BLaER1 treated with 17β-estradiol and CSF1 and Interleukin-3, amounts not matched to agents 10 nM and 100 nM (cell line): ENCODE data around the gene B4GALT7.
A peak's percentile ranks its signal among the peaks of the same experiment; 100 is the strongest.
"Not testable (repeated sequence)": the region's sequence is repeated elsewhere in the genome, so short reads cannot be mapped to it uniquely, and the experiment has no call there.

Source experiments
- H3K27ac ChIP-seq, 11 experiments: shearing (Covaris generic); formaldehyde crosslinking; 2 replicates each; pipeline ENCODE4 v1.8.1; 2022
- H3K27me3 ChIP-seq, 11 experiments: shearing (Covaris generic); formaldehyde crosslinking; 2 replicates each; pipeline ENCODE4 v1.8.1; 2022
- H3K36me3 ChIP-seq, 11 experiments: shearing (Covaris generic); formaldehyde crosslinking; 2 replicates each; pipeline ENCODE4 v1.8.1; 2022
- H3K4me1 ChIP-seq, 10 experiments: shearing (Covaris generic); formaldehyde crosslinking; 2 replicates each; pipeline ENCODE4 v1.8.1; 2022
- H3K4me2 ChIP-seq, 11 experiments: shearing (Covaris generic); formaldehyde crosslinking; 2 replicates each; pipeline ENCODE4 v1.8.1; 2022
- H3K4me3 ChIP-seq, 10 experiments: shearing (Covaris generic); formaldehyde crosslinking; 2 replicates each; pipeline ENCODE4 v1.8.1; 2022
- H3K9ac ChIP-seq, 11 experiments: shearing (Covaris generic); formaldehyde crosslinking; 2 replicates each; pipeline ENCODE4 v1.8.1; 2022
- H3K9me3 ChIP-seq, 11 experiments: shearing (Covaris generic); formaldehyde crosslinking; replicated peaks in 1 of 11; 2 replicates each; pipeline ENCODE4 v1.8.1; 2022
- H4K20me1 ChIP-seq, 11 experiments: shearing (Covaris generic); formaldehyde crosslinking; 2 replicates each; pipeline ENCODE4 v1.8.1; 2022
- Cebpa-rat ChIP-seq, 11 experiments: shearing (Covaris generic); IDR thresholded peaks; 2 replicates each; pipeline ENCODE4 v1.8.1; 2022

Gene B4GALT7

DNA sequence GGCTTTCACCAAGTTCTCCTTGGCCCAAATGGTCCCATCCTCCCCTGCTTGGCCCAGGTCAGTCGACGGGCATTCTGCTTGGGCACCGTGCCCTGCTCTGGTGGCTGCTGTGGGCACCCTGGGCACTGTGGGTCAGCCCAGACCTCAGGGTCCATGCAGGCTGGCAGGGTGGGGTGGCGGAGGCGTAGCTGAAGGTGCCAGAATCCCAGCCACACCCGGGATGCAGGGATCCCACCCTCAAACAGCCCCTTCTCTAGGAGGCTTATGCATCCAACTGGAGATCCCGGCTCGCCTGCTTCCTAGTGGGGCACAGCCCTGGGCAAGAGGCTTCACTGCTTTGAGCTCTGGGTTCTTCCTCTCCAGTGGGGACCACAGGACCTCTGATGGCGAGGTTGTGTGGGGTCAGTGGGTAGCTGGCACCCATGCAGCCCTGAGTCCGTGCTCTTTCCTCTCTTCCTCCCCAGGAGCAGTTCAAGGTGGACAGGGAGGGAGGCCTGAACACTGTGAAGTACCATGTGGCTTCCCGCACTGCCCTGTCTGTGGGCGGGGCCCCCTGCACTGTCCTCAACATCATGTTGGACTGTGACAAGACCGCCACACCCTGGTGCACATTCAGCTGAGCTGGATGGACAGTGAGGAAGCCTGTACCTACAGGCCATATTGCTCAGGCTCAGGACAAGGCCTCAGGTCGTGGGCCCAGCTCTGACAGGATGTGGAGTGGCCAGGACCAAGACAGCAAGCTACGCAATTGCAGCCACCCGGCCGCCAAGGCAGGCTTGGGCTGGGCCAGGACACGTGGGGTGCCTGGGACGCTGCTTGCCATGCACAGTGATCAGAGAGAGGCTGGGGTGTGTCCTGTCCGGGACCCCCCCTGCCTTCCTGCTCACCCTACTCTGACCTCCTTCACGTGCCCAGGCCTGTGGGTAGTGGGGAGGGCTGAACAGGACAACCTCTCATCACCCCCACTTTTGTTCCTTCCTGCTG, 9.4 kb downstream of the B4GALT7 start:
- Histone ChIP-seq H3K27me3 (no peaks in the 10 kb centered on the region), H3K4me1 (peaks cover 28 to 73% (median 54%) of the 10 kb centered on the region in 10 experiments), H4K20me1 (peaks cover 0 to 76% (median 24%) of the 10 kb centered on the region in 11 experiments; a peak in 17 of 22 replicates), H3K9me3 (no peaks in the 10 kb centered on the region), H3K4me2 (peak overlapping the region; percentile 48 to 87 (median 73)), H3K27ac (peak overlapping the region in 9 of 11 experiments; percentile 25 to 75 (median 65); a peak in 17 of 22 replicates), H3K4me3 (0 out of 20 replicates have a peak overlapping the region, but pooled peaks of 1 of the 10 experiments have one; percentile 10), H3K9ac (peak overlapping the region; percentile 11 to 67 (median 48); a peak in 18 of 22 replicates), H3K36me3 (peaks cover 0 to 69% (median 46%) of the 10 kb centered on the region in 11 experiments)
- TF ChIP-seq Cebpa-rat (IDR thresholded peaks at IDR 0.05) = no peak

- Histone ChIP-seq H3K27me3 (no peaks in the 10 kb centered on the region), H4K20me1 (peaks cover 0 to 68% (median 19%) of the 10 kb centered on the region in 11 experiments; a peak in 17 of 22 replicates), H3K4me1 (peaks cover 28 to 70% (median 54%) of the 10 kb centered on the region in 10 experiments), H3K4me3 (0 out of 20 replicates have a peak overlapping the region, but pooled peaks of 1 of the 10 experiments have one; percentile 10), H3K4me2 (peak overlapping the region; percentile 48 to 87 (median 73)), H3K27ac (peak overlapping the region in 9 of 11 experiments; percentile 25 to 75 (median 65); a peak in 17 of 22 replicates), H3K36me3 (peaks cover 0 to 67% (median 45%) of the 10 kb centered on the region in 11 experiments), H3K9ac (peak overlapping the region in 10 of 11 experiments; percentile 11 to 67 (median 50); a peak in 15 of 22 replicates), H3K9me3 (no peaks in the 10 kb centered on the region)
- TF ChIP-seq Cebpa-rat (IDR thresholded peaks at IDR 0.05) = no peak
These were observed 10.3 kb downstream of the B4GALT7 start for GRCh38 chr5:177610131-177610769.

DNA sequence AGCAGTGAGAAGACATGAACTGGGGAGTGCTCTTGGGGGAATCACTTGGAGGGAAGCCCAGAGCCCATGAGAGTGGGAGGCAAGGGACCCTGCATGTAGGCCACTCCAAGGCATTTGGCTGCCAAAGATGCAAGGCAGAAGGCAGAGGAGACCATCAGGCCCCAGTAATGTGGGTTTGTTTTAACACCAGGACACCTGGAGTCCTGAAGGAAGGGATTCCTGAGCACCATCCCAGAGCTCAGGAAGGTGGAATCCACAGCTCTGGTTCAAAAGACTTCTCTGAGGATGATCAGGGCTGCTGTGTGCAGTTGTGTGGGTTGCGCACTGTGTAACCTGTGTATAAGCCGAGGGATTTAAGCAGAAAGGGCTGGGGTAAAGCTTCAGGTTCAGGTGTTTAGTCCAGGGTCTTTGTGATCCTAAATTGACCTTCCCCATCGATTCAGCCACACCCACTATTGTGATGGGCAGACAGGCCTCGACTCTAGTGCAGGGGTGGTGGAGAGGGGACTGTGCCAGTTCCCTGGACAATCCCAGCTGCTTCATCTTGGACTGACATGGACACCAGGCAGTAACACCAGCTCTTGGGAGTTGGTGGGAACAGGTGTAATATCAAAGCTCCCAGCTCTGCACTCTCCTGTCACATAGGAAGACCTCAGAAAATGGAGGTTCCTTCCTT, 11.0 kb downstream of the B4GALT7 start:
- Histone ChIP-seq H4K20me1 (peaks cover 0 to 63% (median 19%) of the 10 kb centered on the region in 11 experiments; a peak in 17 of 22 replicates), H3K4me1 (peaks cover 28 to 70% (median 54%) of the 10 kb centered on the region in 10 experiments), H3K9me3 (no peaks in the 10 kb centered on the region), H3K27me3 (no peaks in the 10 kb centered on the region), H3K4me2 (peak overlapping the region in 8 of 11 experiments; percentile 23 to 87 (median 74); a peak in 13 of 22 replicates), H3K4me3 (no peak overlapping the region), H3K36me3 (peaks cover 0 to 65% (median 43%) of the 10 kb centered on the region in 11 experiments), H3K27ac (peak overlapping the region in 8 of 11 experiments; percentile 53 to 75 (median 66); a peak in 15 of 22 replicates), H3K9ac (peak overlapping the region in 7 of 11 experiments; percentile 33 to 67 (median 59); a peak in 11 of 22 replicates)
- TF ChIP-seq Cebpa-rat (IDR thresholded peaks at IDR 0.05) = no peak

- H3K4me3 ChIP-seq = no peak overlapping the region
- peak overlapping the region in 1 of 11 experiments; percentile 23; a peak in 1 of 22 replicates for H3K27ac ChIP-seq
- no peak for TF ChIP-seq Cebpa-rat (IDR thresholded peaks at IDR 0.05)
- H3K9ac ChIP-seq = peak overlapping the region in 1 of 11 experiments; percentile 63; a peak in 2 of 22 replicates
- peaks cover 28 to 66% (median 51%) of the 10 kb centered on the region in 10 experiments for H3K4me1 ChIP-seq
- peak overlapping the region in 5 of 11 experiments; percentile 73 to 87 (median 81); a peak in 9 of 22 replicates for H3K4me2 ChIP-seq
- peaks cover 0 to 70% (median 47%) of the 10 kb centered on the region in 11 experiments for H3K36me3 ChIP-seq
- no peaks in the 10 kb centered on the region; a peak in 1 of 22 replicates for H3K9me3 ChIP-seq
- H4K20me1 ChIP-seq = peaks cover 0 to 56% (median 19%) of the 10 kb centered on the region in 11 experiments; a peak in 17 of 22 replicates
- no peaks in the 10 kb centered on the region for H3K27me3 ChIP-seq
These were observed 11.7 kb downstream of the B4GALT7 start for GRCh38 chr5:177611446-177612214.

GRCh38 chr5:177612215-177612673, 12.3 kb downstream of the B4GALT7 start:
- peaks cover 0 to 76% (median 52%) of the 10 kb centered on the region in 11 experiments for H3K36me3 ChIP-seq
- H3K4me1 ChIP-seq = peaks cover 24 to 60% (median 45%) of the 10 kb centered on the region in 10 experiments
- no peak overlapping the region for H3K4me3 ChIP-seq
- H3K9ac ChIP-seq = 0 out of 22 replicates have a peak overlapping the region, but pooled peaks of 2 of the 11 experiments have one; percentile 18 to 19
- no peaks in the 10 kb centered on the region for H3K27me3 ChIP-seq
- peaks cover 0 to 6% (median 2%) of the 10 kb centered on the region in 11 experiments; a peak in 12 of 22 replicates for H3K9me3 ChIP-seq
- H4K20me1 ChIP-seq = peaks cover 0 to 50% (median 15%) of the 10 kb centered on the region in 11 experiments; a peak in 17 of 22 replicates
- TF ChIP-seq Cebpa-rat (IDR thresholded peaks at IDR 0.05) = no peak
- H3K27ac ChIP-seq = peak overlapping the region in 1 of 11 experiments; percentile 23; a peak in 1 of 22 replicates
- no peak overlapping the region; a peak in 2 of 22 replicates for H3K4me2 ChIP-seq

DNA sequence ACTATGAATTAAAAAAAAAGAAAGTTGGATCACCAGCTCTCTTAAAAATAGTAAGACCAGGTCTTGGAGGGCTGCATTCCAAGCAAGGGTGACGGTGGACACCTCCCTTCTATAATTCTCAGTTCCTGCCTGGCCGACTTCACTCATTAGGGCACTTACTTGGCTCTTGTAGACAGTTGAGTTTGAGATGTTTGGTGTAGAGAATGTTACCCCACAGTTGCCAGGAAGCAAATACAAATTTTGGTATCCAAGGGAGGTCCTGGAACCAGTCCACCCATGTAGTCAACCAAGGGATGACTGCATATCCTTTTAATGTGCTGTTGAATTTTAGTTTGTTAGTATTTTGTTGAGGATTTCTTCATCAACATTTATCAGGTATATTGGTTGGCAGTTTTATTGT, 20.6 kb downstream of the B4GALT7 start:
- Histone ChIP-seq H3K4me2 (no peak overlapping the region), H3K27me3 (no peaks in the 10 kb centered on the region), H3K4me1 (no peaks in the 10 kb centered on the region), H3K36me3 (peaks cover 77 to 100% (median 99%) of the 10 kb centered on the region in 11 experiments), H3K9me3 (peaks cover 43 to 69% (median 62%) of the 10 kb centered on the region in 11 experiments), H4K20me1 (no peaks in the 10 kb centered on the region), H3K9ac (no peak overlapping the region), H3K4me3 (no peak overlapping the region), H3K27ac (no peak overlapping the region)
- no peak for TF ChIP-seq Cebpa-rat (IDR thresholded peaks at IDR 0.05)

DNA sequence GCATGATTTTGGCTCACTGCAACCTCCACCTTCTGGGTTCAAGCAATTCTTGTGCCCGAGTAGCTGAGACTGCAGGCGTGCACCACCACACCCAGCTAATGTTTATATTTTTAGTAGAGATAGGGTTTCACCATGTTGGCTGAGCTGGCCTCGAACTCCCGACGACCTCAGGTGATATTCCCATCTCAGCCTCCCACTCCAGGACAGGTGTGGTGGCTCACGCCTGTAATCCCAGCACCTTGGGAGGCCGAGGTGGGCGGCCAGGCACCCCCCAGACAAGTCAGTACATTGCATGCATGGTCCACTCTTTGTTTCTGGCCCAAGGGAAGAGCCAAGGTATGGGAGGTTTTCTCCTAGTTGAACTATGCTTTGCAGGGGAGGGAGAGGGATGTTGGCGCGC, 24.2 kb downstream of the B4GALT7 start:
- H3K9me3 ChIP-seq = peaks cover 24 to 47% (median 42%) of the 10 kb centered on the region in 11 experiments
- peaks cover 59 to 97% (median 92%) of the 10 kb centered on the region in 11 experiments for H3K36me3 ChIP-seq

GRCh38 chr5:177630186-177630585, 30.3 kb downstream of the B4GALT7 start:
- H3K27me3 ChIP-seq, H3K9me3 ChIP-seq, H3K4me3 ChIP-seq, H3K4me2 ChIP-seq, H3K27ac ChIP-seq, H4K20me1 ChIP-seq, H3K4me1 ChIP-seq, H3K9ac ChIP-seq: not testable (repeated sequence)
- H3K36me3 ChIP-seq = peaks cover 9 to 58% (median 35%) of the 10 kb centered on the region in 11 experiments

More for the DNA sequence above, 24.2 kb downstream of the B4GALT7 start:
- not testable (repeated sequence) for H3K9ac ChIP-seq, H3K4me3 ChIP-seq, H3K27me3 ChIP-seq, H3K4me1 ChIP-seq, H3K27ac ChIP-seq, H3K4me2 ChIP-seq, H4K20me1 ChIP-seq

DNA sequence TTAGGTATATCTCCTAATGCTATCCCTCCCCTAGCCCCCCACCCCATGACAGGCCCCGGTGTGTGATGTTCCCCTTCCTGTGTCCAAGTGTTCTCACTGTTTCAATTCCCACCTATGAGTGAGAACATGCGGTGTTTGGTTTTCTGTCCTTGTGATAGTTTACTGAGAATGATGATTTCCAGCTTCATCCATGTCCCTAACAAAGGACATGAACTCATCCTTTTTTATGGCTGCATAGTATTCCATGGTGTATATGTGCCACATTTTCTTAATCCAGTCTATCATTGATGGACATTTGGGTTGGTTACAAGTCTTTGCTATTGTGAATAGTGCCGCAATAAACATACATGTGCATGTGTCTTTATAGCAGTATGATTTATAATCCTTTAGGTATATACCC, 35.0 kb downstream of the B4GALT7 start:
- H4K20me1 ChIP-seq, H3K27ac ChIP-seq, H3K27me3 ChIP-seq, H3K4me3 ChIP-seq, H3K9ac ChIP-seq, H3K4me2 ChIP-seq, H3K4me1 ChIP-seq: not testable (repeated sequence)
- Histone ChIP-seq H3K9me3 (peaks cover 20 to 26% (median 23%) of the 10 kb centered on the region in 11 experiments), H3K36me3 (peaks cover 8 to 34% (median 21%) of the 10 kb centered on the region in 11 experiments; a peak in 21 of 22 replicates)

- H3K27me3 ChIP-seq, H3K9ac ChIP-seq, H4K20me1 ChIP-seq, H3K4me2 ChIP-seq, H3K4me3 ChIP-seq, H3K4me1 ChIP-seq, H3K27ac ChIP-seq: not testable (repeated sequence)
- Histone ChIP-seq H3K9me3 (peaks cover 12 to 41% (median 29%) of the 10 kb centered on the region in 11 experiments), H3K36me3 (peaks cover 0 to 27% (median 23%) of the 10 kb centered on the region in 11 experiments; a peak in 18 of 22 replicates)
These were observed 45.5 kb downstream of the B4GALT7 start for GRCh38 chr5:177645462-177645861.

DNA sequence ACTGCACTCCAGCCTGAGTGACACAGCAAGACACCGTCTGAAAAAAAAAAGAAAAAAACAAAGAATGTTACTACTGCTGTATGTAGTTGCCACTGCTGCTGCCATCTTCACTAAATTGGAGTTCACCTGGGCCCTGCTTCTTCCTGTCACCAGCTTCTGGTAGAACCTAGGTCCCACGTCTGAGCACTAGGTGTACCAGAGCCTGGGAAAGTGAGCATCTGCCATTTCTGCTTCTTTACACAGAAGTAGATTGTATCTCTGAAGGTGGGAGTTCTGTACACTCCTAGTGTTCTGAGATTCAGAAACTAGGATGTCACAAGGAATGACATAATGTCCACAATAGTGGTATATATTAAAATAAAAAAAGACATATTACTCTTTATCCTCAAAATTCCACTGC, 51.3 kb downstream of the B4GALT7 start:
- H3K4me3 ChIP-seq = not testable (repeated sequence)
- peaks cover 0 to 25% (median 17%) of the 10 kb centered on the region in 11 experiments; a peak in 16 of 22 replicates for H3K36me3 ChIP-seq

More for the DNA sequence above, 51.3 kb downstream of the B4GALT7 start:
- peaks cover 13 to 45% (median 24%) of the 10 kb centered on the region in 11 experiments for H3K9me3 ChIP-seq
- H4K20me1 ChIP-seq, H3K27me3 ChIP-seq, H3K4me1 ChIP-seq, H3K4me2 ChIP-seq, H3K9ac ChIP-seq, H3K27ac ChIP-seq: not testable (repeated sequence)
